Lower lobe of right lung (tissue), 2 donors: Measurements from ENCODE around the gene SLC31A1. TPM values are rescaled to one million over a fixed set of nuclear protein-coding genes. Genes with fewer than 3 reads are reported as not detected.

Experiments
- ATAC-seq, 2 donors: fragments of 200-7000 bp; cut with Tn5 transposase; one replicate each; pipeline ENCODE4 v1.9.1; 2020 to 2022; ENCODE audit warnings: mild to moderate bottlenecking in 2 of 2, moderate library complexity in 2 of 2
- DNase-seq: peaks from one replicate; pipeline ENCODE4 v3.0.0-alpha.2; 2020
- H3K27ac ChIP-seq: fragments of 200-600 bp; one replicate; pipeline ENCODE4 v1.8.0; 2022
- H3K27me3 ChIP-seq: fragments of 200-600 bp; one replicate; pipeline ENCODE4 v1.8.0; 2022; ENCODE audit warnings: low read depth
- H3K36me3 ChIP-seq: fragments of 200-600 bp; one replicate; pipeline ENCODE4 v1.8.0; 2022; ENCODE audit warnings: mild to moderate bottlenecking
- H3K4me1 ChIP-seq: fragments of 200-600 bp; one replicate; pipeline ENCODE4 v1.8.0; 2022
- H3K4me3 ChIP-seq: fragments of 200-600 bp; one replicate; pipeline ENCODE4 v1.8.0; 2022; ENCODE audit warnings: mild to moderate bottlenecking
- H3K9me3 ChIP-seq: fragments of 200-600 bp; one replicate; pipeline ENCODE4 v1.8.0; 2022
- intact Hi-C: fragments of 100-400 bp; cut with DNase I; formaldehyde crosslinking; loops from one replicate; pipeline ENCODE4 v1.11.0; 2022
- total RNA-seq: library from RNA; stranded (reverse); fragmentation: NEBNext Ultra II Directional; extraction: Animal tissue kit (Norgen Biotek cat#: 25700); gene quantifications from one replicate; pipeline ENCODE4 v1.2.1, GENCODE V29; 2021
- TF ChIP-seq, protein P1 (sequence below): fragments of 200-600 bp; IDR thresholded peaks from one replicate; pipeline ENCODE4 v1.8.0; 2022; ENCODE audit warnings: antibody characterized with exemption, mild to moderate bottlenecking
- donor health status: DM: no; HTN: yes; CAD: no; lungs with severe emphysema.

SLC31A1 gene
- total RNA-seq, 1 donor from 2014 or later, result 48.4 TPM

DNA sequence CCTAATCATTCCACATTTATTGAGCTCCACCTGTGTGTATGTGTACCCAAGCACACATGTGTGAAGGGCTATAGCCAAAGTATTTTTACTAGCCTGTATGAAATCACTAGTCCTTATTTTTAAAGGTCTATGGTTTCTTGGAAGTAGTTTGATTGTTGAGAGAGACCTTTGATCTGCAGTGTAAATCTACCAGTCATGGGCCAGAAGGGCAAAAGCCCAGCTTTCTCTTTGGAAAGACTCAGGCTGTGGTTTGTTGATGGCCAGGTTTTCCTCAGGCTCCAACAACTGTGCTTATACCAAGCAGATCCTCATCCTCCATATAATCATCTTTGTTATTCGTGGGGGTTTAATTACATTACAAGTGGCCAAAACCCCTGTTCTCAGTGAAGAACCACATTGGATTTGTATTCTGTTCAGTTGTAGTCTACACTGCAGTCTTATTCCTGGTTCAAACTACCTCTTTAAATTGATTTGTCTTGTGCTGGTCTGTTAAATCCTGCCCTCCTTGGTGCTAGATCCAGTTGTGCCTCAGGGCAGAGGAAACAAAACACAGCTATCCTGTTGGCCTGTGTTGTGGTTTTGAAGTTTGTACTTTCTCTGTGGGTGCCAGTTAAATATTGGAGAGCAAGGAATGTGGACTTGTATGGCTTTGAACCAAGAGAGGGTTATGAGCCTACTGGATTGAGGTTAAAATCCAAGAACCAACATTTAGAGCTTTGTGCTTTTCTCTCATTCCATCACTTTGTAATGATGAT lies 40.8 kb downstream of the SLC31A1 start:
- Histone ChIP-seq H3K4me1 (no peaks in the 10 kb centered on the region), H3K27me3 (no peaks in the 10 kb centered on the region), H3K4me3 (no peak overlapping the region), H3K36me3 (peaks cover 82% of the 10 kb centered on the region), H3K9me3 (no peaks in the 10 kb centered on the region), H3K27ac (no peak overlapping the region)
- TF ChIP-seq, protein P1, sequence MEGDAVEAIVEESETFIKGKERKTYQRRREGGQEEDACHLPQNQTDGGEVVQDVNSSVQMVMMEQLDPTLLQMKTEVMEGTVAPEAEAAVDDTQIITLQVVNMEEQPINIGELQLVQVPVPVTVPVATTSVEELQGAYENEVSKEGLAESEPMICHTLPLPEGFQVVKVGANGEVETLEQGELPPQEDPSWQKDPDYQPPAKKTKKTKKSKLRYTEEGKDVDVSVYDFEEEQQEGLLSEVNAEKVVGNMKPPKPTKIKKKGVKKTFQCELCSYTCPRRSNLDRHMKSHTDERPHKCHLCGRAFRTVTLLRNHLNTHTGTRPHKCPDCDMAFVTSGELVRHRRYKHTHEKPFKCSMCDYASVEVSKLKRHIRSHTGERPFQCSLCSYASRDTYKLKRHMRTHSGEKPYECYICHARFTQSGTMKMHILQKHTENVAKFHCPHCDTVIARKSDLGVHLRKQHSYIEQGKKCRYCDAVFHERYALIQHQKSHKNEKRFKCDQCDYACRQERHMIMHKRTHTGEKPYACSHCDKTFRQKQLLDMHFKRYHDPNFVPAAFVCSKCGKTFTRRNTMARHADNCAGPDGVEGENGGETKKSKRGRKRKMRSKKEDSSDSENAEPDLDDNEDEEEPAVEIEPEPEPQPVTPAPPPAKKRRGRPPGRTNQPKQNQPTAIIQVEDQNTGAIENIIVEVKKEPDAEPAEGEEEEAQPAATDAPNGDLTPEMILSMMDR, result no peak
- ATAC-seq (no peak), DNase-seq (no peak)
- intact Hi-C loops, result no loop called here

DNA sequence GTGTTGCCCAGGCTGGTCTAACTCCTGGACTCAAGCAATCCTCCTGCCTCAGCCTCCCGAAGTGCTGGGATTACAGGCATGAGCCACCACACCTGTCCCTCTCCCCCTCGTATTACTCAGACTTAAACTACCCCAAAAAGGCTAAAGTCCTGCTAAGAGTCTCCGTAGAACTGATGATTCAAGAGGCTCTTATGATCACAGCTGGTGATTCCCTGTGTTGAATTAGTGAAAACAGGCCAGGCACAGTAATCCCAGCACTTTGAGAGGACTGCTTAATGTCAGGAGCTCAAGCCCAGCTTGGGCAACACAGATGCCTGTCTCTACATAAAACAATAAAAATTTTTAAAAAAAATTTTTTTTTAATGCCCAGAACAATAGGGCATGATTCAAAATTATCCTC lies 44.8 kb downstream of the SLC31A1 start:
- H3K36me3 ChIP-seq, result peaks cover 81% of the 10 kb centered on the region
- no peak overlapping the region for H3K4me3 ChIP-seq
- TF ChIP-seq, protein P1, result no peak
- no peak overlapping the region for H3K27ac ChIP-seq
- H3K4me1 ChIP-seq, result no peaks in the 10 kb centered on the region
- DNase-seq (no peak), ATAC-seq (no peak)
- no peaks in the 10 kb centered on the region for H3K27me3 ChIP-seq
- no peaks in the 10 kb centered on the region for H3K9me3 ChIP-seq
- intact Hi-C loops, result no loop called here

DNA sequence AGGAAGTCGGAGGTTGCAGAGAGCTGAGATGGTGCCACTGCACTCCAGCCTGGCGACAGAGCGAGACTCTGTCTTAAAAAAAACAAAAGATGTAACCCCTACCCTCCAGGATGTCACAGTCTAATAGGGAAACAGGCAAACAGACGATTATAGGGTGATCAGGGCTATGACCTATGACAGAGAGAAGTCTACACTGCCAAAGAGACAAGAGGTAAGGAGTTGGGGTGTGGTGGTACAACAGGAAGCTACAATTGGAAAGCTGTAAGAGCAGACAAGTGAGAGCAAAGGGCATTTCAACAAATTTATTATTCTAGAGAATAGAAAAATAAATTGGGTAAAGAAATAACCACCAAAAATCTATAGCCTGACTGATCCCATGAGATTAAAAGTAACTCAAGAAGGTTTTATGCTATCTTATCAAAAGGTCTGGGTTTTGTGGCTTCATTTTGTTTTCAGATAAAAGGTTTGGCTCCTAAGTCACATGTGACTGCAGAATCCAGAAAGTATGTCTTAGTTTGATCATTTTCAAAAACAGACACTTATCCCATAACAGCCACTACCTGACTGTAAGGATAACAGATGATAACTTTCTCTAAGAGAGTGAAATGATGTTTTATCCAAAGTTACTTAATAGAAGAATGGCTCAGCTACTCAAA lies 46.7 kb downstream of the SLC31A1 start:
- H3K4me1 ChIP-seq, result no peaks in the 10 kb centered on the region
- TF ChIP-seq, protein P1, result no peak
- no peak for ATAC-seq

DNA sequence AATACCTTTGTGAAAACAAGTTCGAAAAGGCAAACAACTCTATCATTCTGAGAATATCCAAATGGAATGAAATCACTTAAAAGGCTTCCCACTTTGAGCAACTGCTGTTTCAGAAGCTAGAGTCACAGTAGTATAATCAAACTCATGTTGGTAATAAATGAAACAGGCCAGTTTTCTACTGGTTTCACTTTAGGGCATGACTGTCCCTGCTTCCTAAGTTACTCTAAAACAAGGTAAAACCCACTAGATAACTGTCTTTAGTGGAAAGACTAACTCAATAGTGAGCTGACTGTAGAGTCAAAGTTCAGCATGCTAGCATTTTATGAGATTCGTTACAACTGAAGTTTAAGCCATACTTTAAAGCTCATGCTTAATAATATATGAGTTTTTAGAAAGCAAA lies 48.0 kb downstream of the SLC31A1 start:
- intact Hi-C loops, result no loop called here
- TF ChIP-seq, protein P1, result no peak
- Histone ChIP-seq H3K4me3 (no peak overlapping the region), H3K4me1 (peaks cover 6% of the 10 kb centered on the region), H3K27ac (no peak overlapping the region), H3K36me3 (peaks cover 78% of the 10 kb centered on the region), H3K9me3 (no peaks in the 10 kb centered on the region), H3K27me3 (no peaks in the 10 kb centered on the region)
- no peak for ATAC-seq
- DNase-seq, result no peak

More for the DNA sequence above, 46.7 kb downstream of the SLC31A1 start:
- no peak overlapping the region for H3K4me3 ChIP-seq
- H3K27ac ChIP-seq, result no peak overlapping the region
- H3K36me3 ChIP-seq, result peaks cover 81% of the 10 kb centered on the region
- H3K9me3 ChIP-seq, result no peaks in the 10 kb centered on the region
- no peak for DNase-seq
- no peaks in the 10 kb centered on the region for H3K27me3 ChIP-seq
- intact Hi-C loops, result no loop called here

DNA sequence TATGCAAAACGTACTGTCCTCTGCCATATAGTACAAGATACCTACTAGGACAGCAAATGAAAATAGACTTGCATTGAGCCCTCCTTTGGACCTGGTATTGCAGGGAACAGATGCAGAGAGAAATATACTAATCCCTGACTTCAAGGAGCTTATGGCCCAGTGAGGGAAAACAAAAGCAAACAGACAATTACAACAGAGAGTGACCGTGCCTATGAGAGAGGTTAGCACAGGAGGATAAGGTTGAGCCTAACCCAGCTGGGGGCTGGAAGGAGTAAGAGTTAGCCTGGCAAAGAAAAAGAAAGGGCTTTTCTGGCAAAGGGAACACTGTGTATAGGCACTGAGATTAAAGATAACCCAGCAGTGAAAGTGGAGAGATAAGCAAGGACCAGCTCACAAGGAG lies 48.5 kb downstream of the SLC31A1 start:
- Histone ChIP-seq H3K36me3 (peaks cover 78% of the 10 kb centered on the region), H3K4me3 (no peak overlapping the region), H3K27ac (no peak overlapping the region), H3K9me3 (no peaks in the 10 kb centered on the region), H3K27me3 (no peaks in the 10 kb centered on the region), H3K4me1 (peaks cover 8% of the 10 kb centered on the region)
- TF ChIP-seq, protein P1, result no peak
- ATAC-seq, result no peak
- DNase-seq, result no peak
- intact Hi-C loops, result no loop called here
